NCI-H345 treated with DMSO at 0.1 percent for 48 hours (cell line): ENCODE data around the gene GRIA1.

Experiments
- DNase-seq: peaks from one replicate; lab custom pipeline; 2025; ENCODE audit not compliant: unreplicated experiment; lab: John Stamatoyannopoulos, UW

Gene GRIA1

DNA sequence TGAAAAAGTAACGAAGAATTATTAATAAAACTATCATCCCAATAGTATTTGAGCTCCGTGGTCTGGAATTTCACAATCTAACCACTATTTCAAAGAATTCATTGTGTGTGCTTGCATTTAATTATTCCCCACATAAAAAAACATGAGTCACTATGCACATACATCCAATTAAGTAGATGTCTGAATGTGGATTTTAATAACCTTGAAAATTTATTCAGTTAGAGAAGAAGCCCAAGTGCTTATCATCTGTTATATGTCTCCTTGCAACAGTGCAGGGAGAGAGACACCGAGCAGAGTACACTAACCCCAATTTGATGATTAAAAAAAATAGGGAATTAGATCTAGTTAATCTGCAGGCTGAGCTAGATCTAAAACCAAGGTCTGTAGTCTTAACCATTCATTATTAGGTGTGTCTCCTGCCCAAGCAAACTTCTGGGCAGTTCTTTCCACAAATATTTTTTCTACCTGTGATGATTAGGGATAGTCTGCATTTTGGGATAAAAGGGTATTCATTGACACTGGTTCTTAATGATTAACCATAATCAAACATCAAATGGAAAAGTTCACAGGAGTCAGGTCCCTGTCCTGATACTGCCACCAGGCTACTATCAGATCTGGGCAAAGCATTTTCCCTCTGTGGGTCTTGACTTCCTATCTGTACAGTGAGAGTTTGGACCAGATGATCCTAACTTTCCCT is 164.2 kb downstream of the GRIA1 start:
- DNase-seq, result no peak

- no peak for DNase-seq
Observed at GRCh38 chr5:153655201-153655510, 164.7 kb downstream of the GRIA1 start.

GRCh38 chr5:153658149-153658548 is 167.7 kb downstream of the GRIA1 start:
- no peak for DNase-seq

GRCh38 chr5:153658606-153659005 is 168.1 kb downstream of the GRIA1 start:
- no peak for DNase-seq

DNA sequence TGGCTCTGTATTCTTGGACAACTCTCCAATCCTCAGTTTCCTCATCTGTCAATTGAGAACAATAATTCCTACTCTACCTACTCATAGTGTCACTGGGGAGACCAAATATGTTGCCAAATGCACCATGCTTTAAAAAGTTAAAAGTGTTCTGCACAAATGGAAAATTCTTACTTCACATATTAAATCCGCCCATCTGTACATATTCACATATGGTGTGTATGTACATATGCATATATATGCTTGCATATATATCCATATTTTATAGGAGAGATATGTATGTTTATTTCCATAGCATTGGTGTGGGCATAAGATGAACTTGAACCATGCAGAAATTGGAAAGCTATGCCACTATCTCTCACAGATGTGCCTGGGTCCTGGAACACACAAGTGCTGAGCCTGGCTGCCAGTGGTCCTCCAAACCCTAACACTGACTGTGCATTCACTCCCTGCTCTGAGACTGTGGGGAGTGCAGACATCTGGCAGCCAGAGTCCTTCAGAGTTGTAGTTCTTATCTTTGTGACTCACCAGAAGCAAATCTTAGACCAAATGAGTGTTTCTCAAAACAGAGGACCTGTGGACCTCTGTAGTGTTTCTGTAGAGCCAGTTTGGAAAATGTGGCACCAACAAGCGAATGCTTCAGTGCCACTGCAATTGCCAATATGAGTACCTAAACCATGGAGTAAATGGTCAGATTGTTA is 168.7 kb downstream of the GRIA1 start:
- DNase-seq, result no peak

- no peak for DNase-seq
Observed at GRCh38 chr5:153660919-153661318, 170.4 kb downstream of the GRIA1 start.

DNA sequence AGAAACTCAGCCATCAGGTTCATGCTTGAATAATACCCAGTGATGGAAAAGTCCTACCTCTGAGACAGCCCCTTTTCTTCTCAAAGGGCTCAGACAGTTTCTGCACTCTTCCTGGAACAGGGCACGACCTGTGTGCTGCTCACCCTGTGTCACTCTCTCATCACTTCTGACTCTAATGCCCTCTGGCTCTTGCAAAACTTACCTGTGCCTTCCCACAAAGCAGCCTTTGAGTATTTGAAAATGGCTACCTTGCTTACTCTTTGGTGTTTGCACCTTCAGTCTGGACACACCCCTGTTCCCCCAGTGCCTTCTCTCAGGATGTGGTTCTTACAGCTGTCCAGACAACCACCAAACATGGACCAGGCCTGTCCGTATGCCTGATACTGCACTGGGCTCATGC is 171.4 kb downstream of the GRIA1 start:
- DNase-seq, result no peak

GRCh38 chr5:153670101-153670500 is 179.6 kb downstream of the GRIA1 start:
- no peak for DNase-seq

GRCh38 chr5:153671653-153672346 is 181.3 kb downstream of the GRIA1 start:
- no peak for DNase-seq

- DNase-seq, result no peak
Observed at GRCh38 chr5:153672347-153673090, 182.0 kb downstream of the GRIA1 start.

DNA sequence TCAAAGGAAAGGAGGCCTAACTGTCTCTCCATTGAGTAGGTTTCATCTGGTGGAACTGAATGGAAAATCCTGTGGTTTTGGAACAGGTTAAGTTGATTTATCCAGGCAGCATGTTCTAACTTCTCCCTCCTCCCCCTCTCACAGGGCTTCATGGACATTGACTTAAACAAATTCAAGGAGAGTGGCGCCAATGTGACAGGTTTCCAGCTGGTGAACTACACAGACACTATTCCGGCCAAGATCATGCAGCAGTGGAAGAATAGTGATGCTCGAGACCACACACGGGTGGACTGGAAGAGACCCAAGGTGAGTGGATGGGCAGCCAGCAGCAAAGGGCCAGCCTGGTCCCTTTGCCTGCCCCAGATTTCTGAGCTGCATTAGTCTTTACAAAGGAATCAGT is 183.9 kb downstream of the GRIA1 start:
- no peak for DNase-seq

DNA sequence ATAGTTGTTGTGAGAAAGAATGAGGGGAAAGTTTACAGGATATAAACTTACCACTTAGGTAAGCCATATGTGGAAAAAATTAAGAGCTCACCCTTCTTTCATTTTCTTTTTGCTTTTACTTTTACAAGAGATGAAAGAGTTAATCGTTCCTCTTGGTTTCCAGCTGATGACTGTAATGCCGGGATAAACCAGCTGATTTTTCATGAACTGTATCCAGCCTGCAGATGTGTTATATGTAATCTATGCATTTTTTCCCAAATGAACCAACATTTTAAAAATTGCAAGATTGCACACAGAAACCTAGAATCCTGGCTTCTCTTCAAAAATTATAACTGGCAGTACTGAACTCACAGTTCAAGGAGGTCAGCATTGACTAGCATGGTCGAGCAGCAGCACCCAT is 185.9 kb downstream of the GRIA1 start:
- DNase-seq, result no peak

- no peak for DNase-seq
Observed at GRCh38 chr5:153676821-153677220, 186.4 kb downstream of the GRIA1 start.

DNA sequence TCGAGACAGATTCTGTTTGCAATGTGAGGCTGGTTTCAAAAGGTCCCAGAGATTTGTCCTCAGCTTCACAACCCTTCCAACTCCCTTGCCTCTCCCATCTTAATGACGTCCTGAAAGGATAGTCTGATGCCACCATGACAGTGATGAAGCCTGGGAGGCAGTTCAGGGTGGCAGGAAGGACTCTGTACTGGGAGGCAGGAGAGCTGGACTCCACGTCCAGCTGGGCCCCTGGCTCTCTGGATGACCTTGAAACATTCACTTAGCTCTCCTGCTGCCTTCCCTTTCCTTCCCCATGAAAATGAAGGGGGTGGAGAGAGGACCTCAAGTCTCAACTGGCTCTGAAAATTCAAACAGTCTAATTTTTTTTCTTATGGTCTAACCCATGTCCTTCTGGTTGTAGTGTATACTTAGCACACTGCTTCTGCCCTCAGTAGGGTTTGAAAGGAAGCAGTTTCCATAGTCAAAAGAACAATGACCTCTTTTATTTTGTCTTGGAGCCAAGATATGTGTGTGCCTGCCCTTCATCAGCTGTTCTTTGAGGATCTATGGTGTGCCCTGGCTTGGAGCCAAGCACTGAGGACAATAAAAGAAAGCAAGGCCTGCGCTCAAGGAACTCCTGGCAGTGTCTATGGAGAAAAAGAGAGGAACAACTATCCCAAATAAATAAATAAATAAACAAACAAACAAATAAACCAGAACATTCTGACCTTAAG is 188.3 kb downstream of the GRIA1 start:
- DNase-seq, result no peak

DNA sequence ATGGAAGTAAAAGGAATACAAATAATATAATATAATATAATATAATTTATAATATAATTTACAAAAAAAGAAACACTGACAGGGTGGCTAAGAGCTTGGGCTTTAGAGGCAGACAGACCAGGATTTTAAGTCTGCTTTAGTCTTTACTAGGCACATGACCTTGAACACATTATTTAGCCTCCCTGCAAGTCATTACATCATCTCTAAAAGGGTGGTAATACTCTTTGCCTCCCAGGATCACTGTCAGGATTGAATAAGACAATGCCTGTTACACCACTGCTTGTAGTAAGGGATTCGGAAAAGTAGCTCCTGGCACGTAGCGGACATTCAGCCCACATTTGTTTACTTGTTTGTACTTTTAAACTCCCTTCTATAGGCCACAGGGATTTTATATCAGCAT is 199.8 kb downstream of the GRIA1 start:
- no peak for DNase-seq

GRCh38 chr5:153696256-153696655 is 205.8 kb downstream of the GRIA1 start:
- DNase-seq, result no peak

- DNase-seq, result no peak
Observed at GRCh38 chr5:153699035-153699434, 208.6 kb downstream of the GRIA1 start.

DNA sequence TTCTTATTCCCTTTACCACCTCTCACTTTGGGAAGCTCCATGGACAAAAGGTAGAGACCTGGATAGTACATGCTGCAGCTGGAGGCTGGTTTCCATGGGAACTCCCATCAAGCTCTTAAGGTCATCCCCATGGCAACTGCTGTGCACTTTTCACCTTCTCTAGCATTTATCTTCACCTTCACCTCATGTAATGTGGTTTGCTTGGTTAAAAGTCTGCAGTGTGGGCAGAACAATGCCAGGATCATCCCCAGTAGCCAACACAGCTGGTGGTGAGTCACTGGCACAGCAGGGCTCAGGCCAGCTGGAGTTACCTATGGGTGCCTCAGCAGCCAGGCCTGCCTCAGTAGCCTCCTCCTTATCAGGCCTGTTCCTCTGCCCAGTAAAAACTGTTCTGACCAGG is 210.5 kb downstream of the GRIA1 start:
- DNase-seq, result no peak

GRCh38 chr5:153702265-153702664 is 211.8 kb downstream of the GRIA1 start:
- no peak for DNase-seq

DNA sequence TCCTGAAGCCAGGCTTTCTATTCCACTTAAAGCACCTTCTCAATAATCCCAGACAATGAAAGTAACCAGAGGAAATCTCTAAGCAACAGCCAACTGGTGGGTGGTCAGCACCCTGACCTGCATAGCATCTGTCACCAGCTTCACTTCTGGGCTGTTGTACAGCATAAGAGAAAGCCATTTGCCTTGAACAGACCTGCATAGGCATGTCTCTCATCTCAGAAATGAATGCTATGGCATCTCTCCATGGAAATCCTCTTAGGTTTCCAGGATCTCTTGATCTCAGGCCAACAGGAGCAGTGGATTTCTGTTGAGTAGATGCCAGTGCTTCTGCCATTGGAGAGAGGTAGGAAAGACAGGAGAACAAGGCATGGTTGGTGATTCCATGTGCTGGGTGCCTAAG is 213.6 kb downstream of the GRIA1 start:
- DNase-seq, result no peak

DNA sequence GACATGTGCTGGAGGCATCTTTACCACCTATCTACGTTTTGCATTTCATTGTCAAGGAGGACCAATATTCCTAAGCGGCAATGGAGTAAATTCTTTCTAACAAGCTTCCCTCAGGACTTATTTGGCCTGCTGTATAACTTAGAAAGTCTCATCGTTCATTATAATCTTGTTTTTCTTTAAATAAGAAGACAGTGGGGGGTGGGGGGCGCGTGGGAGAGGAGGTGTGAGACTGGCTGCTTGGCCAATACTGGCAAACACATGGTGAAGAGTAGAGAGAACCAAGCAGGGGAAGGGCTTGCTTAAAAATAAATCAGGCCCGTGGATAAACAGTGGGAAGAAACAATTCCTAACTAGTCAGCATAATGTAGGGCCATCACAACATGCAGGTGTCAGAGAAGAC is 217.2 kb downstream of the GRIA1 start:
- DNase-seq, result no peak
